Neural progenitor cell (in vitro differentiated cells): Measurements from ENCODE around the gene VSIG10L2.

ENCODE experiments used
- EZH2 ChIP-seq: fragments of 200-600 bp; sonication (generic); IDR thresholded peaks from 2 replicates; pipeline ENCODE4 v1.6.1; 2017; ENCODE audit warnings: antibody characterized with exemption, mild to moderate bottlenecking, moderate library complexity
- TF ChIP-seq, protein P1 (sequence below): fragments of 200-600 bp; sonication (generic); IDR thresholded peaks from 2 replicates; pipeline ENCODE4 v1.5.1; 2017; ENCODE audit warnings: antibody characterized with exemption, mild to moderate bottlenecking

GRCh38 chr11:125933030-125933813 lies 12.6 kb upstream of the VSIG10L2 start:
- no peak for TF ChIP-seq EZH2
- TF ChIP-seq, protein P1, sequence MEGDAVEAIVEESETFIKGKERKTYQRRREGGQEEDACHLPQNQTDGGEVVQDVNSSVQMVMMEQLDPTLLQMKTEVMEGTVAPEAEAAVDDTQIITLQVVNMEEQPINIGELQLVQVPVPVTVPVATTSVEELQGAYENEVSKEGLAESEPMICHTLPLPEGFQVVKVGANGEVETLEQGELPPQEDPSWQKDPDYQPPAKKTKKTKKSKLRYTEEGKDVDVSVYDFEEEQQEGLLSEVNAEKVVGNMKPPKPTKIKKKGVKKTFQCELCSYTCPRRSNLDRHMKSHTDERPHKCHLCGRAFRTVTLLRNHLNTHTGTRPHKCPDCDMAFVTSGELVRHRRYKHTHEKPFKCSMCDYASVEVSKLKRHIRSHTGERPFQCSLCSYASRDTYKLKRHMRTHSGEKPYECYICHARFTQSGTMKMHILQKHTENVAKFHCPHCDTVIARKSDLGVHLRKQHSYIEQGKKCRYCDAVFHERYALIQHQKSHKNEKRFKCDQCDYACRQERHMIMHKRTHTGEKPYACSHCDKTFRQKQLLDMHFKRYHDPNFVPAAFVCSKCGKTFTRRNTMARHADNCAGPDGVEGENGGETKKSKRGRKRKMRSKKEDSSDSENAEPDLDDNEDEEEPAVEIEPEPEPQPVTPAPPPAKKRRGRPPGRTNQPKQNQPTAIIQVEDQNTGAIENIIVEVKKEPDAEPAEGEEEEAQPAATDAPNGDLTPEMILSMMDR = no peak
